SU-DHL-6 (cell line): ENCODE results near the gene KCTD3.

Experiments used
- H2AFZ ChIP-seq: fragments of 200-600 bp; sonication (generic); 2 replicates; pipeline ENCODE4 v1.6.1; 2014; ENCODE audit warnings: low read depth, mild to moderate bottlenecking, moderate library complexity, mixed read lengths, antibody characterized with exemption, low read length; ENCODE audit not compliant: severe bottlenecking
- H3F3A ChIP-seq: fragments of 200-600 bp; shearing (Covaris generic); 2 replicates; pipeline ENCODE4 v1.6.0; 2016; ENCODE audit warnings: antibody characterized with exemption, mild to moderate bottlenecking; ENCODE audit not compliant: insufficient read depth
- H3K27ac ChIP-seq: fragments of 200-600 bp; sonication (generic); 2 replicates; pipeline ENCODE4 v1.5.1; 2016; ENCODE audit warnings: low read depth, mild to moderate bottlenecking, low read length, moderate library complexity, mixed read lengths
- H3K27me3 ChIP-seq: fragments of 200-600 bp; sonication (generic), shearing (Covaris generic); 2 replicates; pipeline ENCODE4 v1.6.0; 2014; ENCODE audit warnings: mild to moderate bottlenecking, low read length
- H3K36me3 ChIP-seq: fragments of 200-600 bp; sonication (generic); 2 replicates; pipeline ENCODE4 v1.6.1; 2014; ENCODE audit warnings: mild to moderate bottlenecking, low read length, mixed read lengths
- H3K4me2 ChIP-seq: fragments of 300-600, 200-600 bp; shearing (Covaris generic), sonication (generic); 2 replicates; pipeline ENCODE4 v1.6.0; 2014; ENCODE audit warnings: low read length, low read depth, mild to moderate bottlenecking; ENCODE audit not compliant: poor library complexity, severe bottlenecking
- H3K4me3 ChIP-seq: fragments of 200-600 bp; sonication (generic); 2 replicates; pipeline ENCODE4 v1.5.1; 2014; ENCODE audit warnings: antibody characterized with exemption, low read length, mild to moderate bottlenecking, mixed read lengths; ENCODE audit not compliant: insufficient read depth, poor library complexity, severe bottlenecking
- H3K79me2 ChIP-seq: fragments of 200-600 bp; sonication (generic); 2 replicates; pipeline ENCODE4 v1.6.1; 2014; ENCODE audit warnings: mild to moderate bottlenecking, low read length, moderate library complexity; ENCODE audit not compliant: insufficient read depth
- H3K9ac ChIP-seq: fragments of 200-600 bp; sonication (generic); 2 replicates; pipeline ENCODE4 v1.7.0; 2014; ENCODE audit warnings: mild to moderate bottlenecking, low read length
- H3K9me2 ChIP-seq: fragments of 200-600 bp; sonication (generic); replicated peaks from 2 replicates; pipeline ENCODE4 v1.6.1; 2014; ENCODE audit warnings: low read length; ENCODE audit not compliant: insufficient read depth
- H3K9me3 ChIP-seq: fragments of 200-600 bp; sonication (generic); 2 replicates; pipeline ENCODE4 v1.6.1; 2014; ENCODE audit warnings: low read length, mixed read lengths; ENCODE audit not compliant: insufficient read depth
- H4K20me1 ChIP-seq: fragments of 200-600 bp; sonication (generic); 2 replicates; pipeline ENCODE4 v1.6.1; 2014; ENCODE audit warnings: low read depth, mild to moderate bottlenecking, antibody characterized with exemption, low read length, moderate library complexity, mixed read lengths
- EZH2phosphoT487 ChIP-seq: fragments of 200-600 bp; sonication (generic), shearing (Covaris generic); conservative IDR thresholded peaks from 2 replicates; pipeline ENCODE4 v1.6.1; 2018; ENCODE audit warnings: mild to moderate bottlenecking, antibody characterized with exemption, low read length, moderate library complexity, mixed read lengths
- TF ChIP-seq, protein P1 (sequence below): fragments of 200-600 bp; sonication (generic); IDR thresholded peaks from one replicate; pipeline ENCODE4 v1.5.1; 2017; ENCODE audit warnings: antibody characterized with exemption, mild to moderate bottlenecking, low read length, moderate library complexity; ENCODE audit not compliant: insufficient read depth, poor library complexity, severe bottlenecking

Gene KCTD3

DNA sequence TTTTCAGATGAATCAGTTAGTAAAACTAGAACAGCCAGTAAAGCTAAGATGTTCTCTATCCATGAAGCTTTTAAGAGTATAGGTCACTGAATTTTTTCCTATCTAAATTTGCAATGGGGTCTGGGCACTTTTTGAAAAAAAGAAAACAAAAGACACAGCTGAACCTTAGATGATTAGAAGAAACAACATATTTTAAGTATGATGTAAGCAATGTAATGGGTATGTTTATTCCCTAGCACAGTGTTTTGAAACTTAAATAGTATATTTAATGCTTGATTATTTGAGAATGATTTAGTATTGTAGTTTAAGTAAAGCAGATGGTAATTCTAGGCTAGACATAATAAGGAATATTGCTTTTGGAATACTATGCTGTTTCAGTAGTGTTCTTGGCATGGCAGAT is 36.2 kb downstream of the KCTD3 start:
- no peaks in the 10 kb centered on the region for H3K9me3 ChIP-seq
- H3K27me3 ChIP-seq, result no peaks in the 10 kb centered on the region
- H3K9me2 ChIP-seq, result no peaks in the 10 kb centered on the region
- no peak overlapping the region for H3K9ac ChIP-seq
- no peak overlapping the region for H3K27ac ChIP-seq
- H2AFZ ChIP-seq, result no peak overlapping the region
- H3K4me2 ChIP-seq, result no peak overlapping the region
- H3K79me2 ChIP-seq, result no peaks in the 10 kb centered on the region
- no peak overlapping the region for H3K4me3 ChIP-seq
- no peaks in the 10 kb centered on the region for H3F3A ChIP-seq
- no peaks in the 10 kb centered on the region for H4K20me1 ChIP-seq
- TF ChIP-seq EZH2phosphoT487, result no peak
- TF ChIP-seq, protein P1, sequence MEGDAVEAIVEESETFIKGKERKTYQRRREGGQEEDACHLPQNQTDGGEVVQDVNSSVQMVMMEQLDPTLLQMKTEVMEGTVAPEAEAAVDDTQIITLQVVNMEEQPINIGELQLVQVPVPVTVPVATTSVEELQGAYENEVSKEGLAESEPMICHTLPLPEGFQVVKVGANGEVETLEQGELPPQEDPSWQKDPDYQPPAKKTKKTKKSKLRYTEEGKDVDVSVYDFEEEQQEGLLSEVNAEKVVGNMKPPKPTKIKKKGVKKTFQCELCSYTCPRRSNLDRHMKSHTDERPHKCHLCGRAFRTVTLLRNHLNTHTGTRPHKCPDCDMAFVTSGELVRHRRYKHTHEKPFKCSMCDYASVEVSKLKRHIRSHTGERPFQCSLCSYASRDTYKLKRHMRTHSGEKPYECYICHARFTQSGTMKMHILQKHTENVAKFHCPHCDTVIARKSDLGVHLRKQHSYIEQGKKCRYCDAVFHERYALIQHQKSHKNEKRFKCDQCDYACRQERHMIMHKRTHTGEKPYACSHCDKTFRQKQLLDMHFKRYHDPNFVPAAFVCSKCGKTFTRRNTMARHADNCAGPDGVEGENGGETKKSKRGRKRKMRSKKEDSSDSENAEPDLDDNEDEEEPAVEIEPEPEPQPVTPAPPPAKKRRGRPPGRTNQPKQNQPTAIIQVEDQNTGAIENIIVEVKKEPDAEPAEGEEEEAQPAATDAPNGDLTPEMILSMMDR, result no peak
- no peaks in the 10 kb centered on the region for H3K36me3 ChIP-seq

DNA sequence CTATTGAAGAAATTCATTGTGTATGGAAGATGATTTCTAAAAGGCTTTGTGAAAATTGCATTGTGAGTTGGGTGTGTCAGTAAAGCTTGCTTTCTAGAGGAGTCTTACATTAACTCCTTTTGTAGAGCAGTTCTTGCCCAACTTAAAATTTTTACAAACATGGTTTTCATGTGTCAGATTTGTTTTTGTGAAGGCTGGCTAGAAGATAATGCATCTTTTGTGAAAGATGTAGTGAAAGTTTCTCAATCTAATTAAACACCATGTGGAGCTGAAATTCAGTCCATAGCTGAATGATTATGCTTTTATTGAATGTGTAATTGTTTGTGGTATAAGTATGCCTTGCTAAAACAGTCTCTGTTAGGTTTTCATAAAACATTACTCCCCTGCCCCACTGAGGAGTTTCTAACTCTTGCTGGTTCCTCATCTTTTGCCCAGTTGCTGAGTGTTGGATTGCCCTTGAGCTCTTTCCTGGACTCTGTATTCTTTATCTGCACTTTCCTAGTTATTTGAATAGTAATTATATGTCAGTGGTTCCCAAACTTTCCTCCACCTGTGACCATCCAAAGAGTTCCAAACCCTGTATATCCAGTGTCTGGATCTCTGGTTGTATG is 38.0 kb downstream of the KCTD3 start:
- H3K4me3 ChIP-seq, result no peak overlapping the region
- no peaks in the 10 kb centered on the region for H3K36me3 ChIP-seq
- H3K9me3 ChIP-seq, result no peaks in the 10 kb centered on the region
- TF ChIP-seq, protein P1, result no peak
- no peak for TF ChIP-seq EZH2phosphoT487
- H2AFZ ChIP-seq, result no peak overlapping the region
- no peaks in the 10 kb centered on the region for H3K27me3 ChIP-seq
- H3K9ac ChIP-seq, result no peak overlapping the region
- no peaks in the 10 kb centered on the region for H3K9me2 ChIP-seq
- H3K27ac ChIP-seq, result no peak overlapping the region
- no peak overlapping the region for H3K4me2 ChIP-seq
- no peaks in the 10 kb centered on the region for H4K20me1 ChIP-seq
- no peaks in the 10 kb centered on the region for H3K79me2 ChIP-seq
- no peaks in the 10 kb centered on the region for H3F3A ChIP-seq

DNA sequence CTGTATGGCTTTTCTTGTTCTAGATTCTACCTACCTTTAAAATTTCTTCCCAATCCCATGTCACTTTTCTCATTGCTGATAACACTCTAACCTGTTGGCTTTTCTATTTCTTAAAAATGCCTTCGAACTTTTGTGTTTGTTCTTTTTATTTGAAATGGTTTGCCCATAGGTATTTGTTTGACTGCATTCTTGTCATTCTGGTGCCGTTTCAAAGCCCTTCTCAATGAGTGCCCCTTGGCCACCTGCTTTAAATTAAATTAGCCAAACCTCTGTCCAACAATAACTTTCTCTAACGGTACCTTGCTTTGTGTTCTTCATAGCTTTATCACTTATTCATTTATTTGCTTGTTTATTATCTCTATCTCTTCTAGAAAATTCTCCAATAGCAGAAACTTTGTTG is 38.9 kb downstream of the KCTD3 start:
- Histone ChIP-seq H3F3A (no peaks in the 10 kb centered on the region), H4K20me1 (no peaks in the 10 kb centered on the region), H3K27me3 (no peaks in the 10 kb centered on the region), H3K36me3 (no peaks in the 10 kb centered on the region), H3K4me3 (no peak overlapping the region), H3K9ac (no peak overlapping the region), H3K79me2 (no peaks in the 10 kb centered on the region), H3K9me2 (no peaks in the 10 kb centered on the region), H3K9me3 (no peaks in the 10 kb centered on the region), H2AFZ (no peak overlapping the region), H3K27ac (no peak overlapping the region), H3K4me2 (no peak overlapping the region)
- no peak for TF ChIP-seq EZH2phosphoT487
- TF ChIP-seq, protein P1, result no peak
